ENCODE results near the gene TPBG. TPM values are rescaled to one million over a fixed set of nuclear protein-coding genes. Genes with fewer than 3 reads are reported as not detected.

TPBG gene
- total RNA-seq, 1 donor from 2014 or later = 2.6 TPM

GRCh38 chr6:82333781-82334180, 29.8 kb upstream of the TPBG start:
- Histone ChIP-seq H3K4me3 (no peak overlapping the region), H3K27me3 (ENCODE audit: low read depth) (peaks cover 5% of the 10 kb centered on the region), H3K27ac (replicated peaks) (no peak overlapping the region), H3K4me1 (no peaks in the 10 kb centered on the region), H3K9me3 (replicated peaks) (no peaks in the 10 kb centered on the region), H3K36me3 (no peaks in the 10 kb centered on the region)
- no peak for TF ChIP-seq CTCF (IDR thresholded peaks at IDR 0.05; ENCODE audit: borderline replicate concordance)
- intact Hi-C loops (cut with micrococcal nuclease) = no loop called here
- no peak for DNase-seq

GRCh38 chr6:82337688-82338257, 25.8 kb upstream of the TPBG start:
- intact Hi-C loops (cut with micrococcal nuclease) = no loop called here
- Histone ChIP-seq H3K9me3 (replicated peaks) (peaks cover 10% of the 10 kb centered on the region), H3K4me3 (no peak overlapping the region), H3K27me3 (ENCODE audit: low read depth) (peaks cover 5% of the 10 kb centered on the region), H3K27ac (replicated peaks) (no peak overlapping the region), H3K4me1 (no peaks in the 10 kb centered on the region), H3K36me3 (no peaks in the 10 kb centered on the region)
- no peak for TF ChIP-seq CTCF (IDR thresholded peaks at IDR 0.05; ENCODE audit: borderline replicate concordance)
- no peak for DNase-seq

- Histone ChIP-seq H3K4me1 (no peaks in the 10 kb centered on the region), H3K9me3 (replicated peaks) (peaks cover 27% of the 10 kb centered on the region), H3K4me3 (no peak overlapping the region), H3K27me3 (ENCODE audit: low read depth) (peaks cover 13% of the 10 kb centered on the region), H3K36me3 (no peaks in the 10 kb centered on the region), H3K27ac (replicated peaks) (no peak overlapping the region)
- intact Hi-C loops (cut with micrococcal nuclease) = no loop called here
- DNase-seq = no peak
- TF ChIP-seq CTCF (IDR thresholded peaks at IDR 0.05; ENCODE audit: borderline replicate concordance) = no peak
Measured at GRCh38 chr6:82348130-82348529, 15.5 kb upstream of the TPBG start.

GRCh38 chr6:82353848-82354247, 9.8 kb upstream of the TPBG start:
- no peak for TF ChIP-seq CTCF (IDR thresholded peaks at IDR 0.05; ENCODE audit: borderline replicate concordance)
- Histone ChIP-seq H3K4me1 (no peaks in the 10 kb centered on the region), H3K27ac (replicated peaks) (no peak overlapping the region), H3K36me3 (no peaks in the 10 kb centered on the region), H3K9me3 (replicated peaks) (no peaks in the 10 kb centered on the region), H3K4me3 (no peak overlapping the region), H3K27me3 (ENCODE audit: low read depth) (peaks cover 13% of the 10 kb centered on the region)
- intact Hi-C loops (cut with micrococcal nuclease) = no loop called here
- no peak for DNase-seq

GRCh38 chr6:82360552-82360951, 3.1 kb upstream of the TPBG start:
- H3K27ac ChIP-seq (replicated peaks) = no peak overlapping the region
- no peaks in the 10 kb centered on the region for H3K36me3 ChIP-seq
- DNase-seq = no peak
- no peak for TF ChIP-seq CTCF (IDR thresholded peaks at IDR 0.05; ENCODE audit: borderline replicate concordance)
- intact Hi-C loops (cut with micrococcal nuclease) = no loop called here
- peaks cover 63% of the 10 kb centered on the region for H3K27me3 ChIP-seq (ENCODE audit: low read depth)
- no peaks in the 10 kb centered on the region for H3K9me3 ChIP-seq (replicated peaks)
- H3K4me3 ChIP-seq = no peak overlapping the region
- H3K4me1 ChIP-seq = peaks cover 32% of the 10 kb centered on the region
